SJSA1 (cell line): Measurements from ENCODE around the gene CRELD1. TPM values are rescaled to one million over a fixed set of nuclear protein-coding genes. Genes with fewer than 3 reads are reported as not detected.

Experiments used
- DNase-seq, 2 experiments: peaks; one replicate each; pipeline ENCODE4 v3.0.0-alpha.2; 2015 to 2020; ENCODE audit warnings: low spot score in 2 of 2, low read depth in 1 of 2
- H3K27ac ChIP-seq: fragments of 250-450 bp; sonication (Bioruptor Pico); 2 replicates; pipeline ENCODE4 v1.5.1; 2020; ENCODE audit warnings: mild to moderate bottlenecking, moderate library complexity
- H3K27me3 ChIP-seq: fragments of 250-450 bp; sonication (Bioruptor Pico); replicated peaks from 2 replicates; pipeline ENCODE4 v1.5.1; 2020; ENCODE audit warnings: mild to moderate bottlenecking, moderate library complexity
- H3K36me3 ChIP-seq: fragments of 250-450 bp; sonication (Bioruptor Pico); 2 replicates; pipeline ENCODE4 v1.5.1; 2020; ENCODE audit warnings: mild to moderate bottlenecking
- H3K4me1 ChIP-seq: fragments of 250-450 bp; sonication (Bioruptor Pico); replicated peaks from 2 replicates; pipeline ENCODE4 v1.6.1; 2021; ENCODE audit warnings: mild to moderate bottlenecking
- H3K4me3 ChIP-seq: fragments of 250-450 bp; sonication (Bioruptor Pico); 2 replicates; pipeline ENCODE4 v1.5.1; 2020; ENCODE audit warnings: mild to moderate bottlenecking
- H3K9me3 ChIP-seq: fragments of 250-450 bp; sonication (Bioruptor Pico); replicated peaks from 2 replicates; pipeline ENCODE4 v1.5.1; 2020; ENCODE audit warnings: mild to moderate bottlenecking
- total RNA-seq: library from RNA; depleted of rRNA; stranded (reverse); fragments of >200 nt; shearing (Covaris generic); gene quantifications from 2 replicates; pipeline ENCODE4 v1.2.3, GENCODE V29; 2014; rRNA removed

CRELD1 gene
- total RNA-seq, 1 experiment from 2014 or later: 11.7 TPM

DNA sequence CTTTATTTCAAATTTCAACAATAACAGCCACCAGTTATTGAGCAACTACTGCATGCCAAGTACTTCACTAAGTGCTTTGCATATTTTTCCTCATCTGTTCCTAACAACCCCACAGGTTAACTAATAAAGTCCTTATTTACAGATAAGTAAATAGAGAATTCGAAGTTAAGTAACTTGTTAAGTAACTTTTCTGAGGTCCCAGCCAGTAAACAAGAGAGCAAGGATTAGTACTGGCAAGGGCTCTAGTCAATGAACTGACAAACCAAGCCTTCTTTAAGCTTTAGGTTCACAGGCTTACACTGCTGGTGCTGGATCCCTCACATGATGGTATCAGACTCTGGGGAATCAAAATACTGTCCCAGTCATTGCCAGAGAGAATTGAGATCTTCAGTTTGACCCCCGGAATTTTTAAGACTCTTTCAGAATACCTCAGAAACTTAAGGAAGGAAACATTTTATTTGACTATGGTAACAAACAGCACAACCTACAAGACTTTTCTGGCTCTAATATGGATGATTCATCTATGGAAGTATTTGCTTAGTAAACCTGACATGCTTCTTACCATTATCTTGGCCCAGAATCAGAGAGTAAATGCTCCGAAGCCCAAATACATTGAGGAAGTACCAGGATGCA, 36.5 kb downstream of the CRELD1 start:
- DNase-seq: peak in 1 of 2 experiments; percentile 33
- peak overlapping the region; percentile 24; the same call in 1 of the 2 replicates for H3K27ac ChIP-seq
- no peaks in the 10 kb centered on the region for H3K9me3 ChIP-seq
- peaks cover 15% of the 10 kb centered on the region for H3K4me1 ChIP-seq
- H3K27me3 ChIP-seq: no peaks in the 10 kb centered on the region
- H3K36me3 ChIP-seq: peaks cover 70% of the 10 kb centered on the region
- no peak overlapping the region for H3K4me3 ChIP-seq

GRCh38 chr3:9976721-9977709, 43.4 kb downstream of the CRELD1 start:
- Histone ChIP-seq H3K4me3 (no peak overlapping the region), H3K4me1 (peaks cover 15% of the 10 kb centered on the region), H3K27me3 (no peaks in the 10 kb centered on the region), H3K36me3 (peaks cover 41% of the 10 kb centered on the region), H3K9me3 (no peaks in the 10 kb centered on the region), H3K27ac (peak overlapping the region; percentile 81)
- peak; percentile 75 to 77 for DNase-seq

GRCh38 chr3:9978710-9979305, 45.2 kb downstream of the CRELD1 start:
- Histone ChIP-seq H3K4me1 (peaks cover 15% of the 10 kb centered on the region), H3K27ac (no peak overlapping the region), H3K36me3 (peaks cover 43% of the 10 kb centered on the region), H3K9me3 (no peaks in the 10 kb centered on the region), H3K4me3 (no peak overlapping the region), H3K27me3 (no peaks in the 10 kb centered on the region)
- DNase-seq: no peak

DNA sequence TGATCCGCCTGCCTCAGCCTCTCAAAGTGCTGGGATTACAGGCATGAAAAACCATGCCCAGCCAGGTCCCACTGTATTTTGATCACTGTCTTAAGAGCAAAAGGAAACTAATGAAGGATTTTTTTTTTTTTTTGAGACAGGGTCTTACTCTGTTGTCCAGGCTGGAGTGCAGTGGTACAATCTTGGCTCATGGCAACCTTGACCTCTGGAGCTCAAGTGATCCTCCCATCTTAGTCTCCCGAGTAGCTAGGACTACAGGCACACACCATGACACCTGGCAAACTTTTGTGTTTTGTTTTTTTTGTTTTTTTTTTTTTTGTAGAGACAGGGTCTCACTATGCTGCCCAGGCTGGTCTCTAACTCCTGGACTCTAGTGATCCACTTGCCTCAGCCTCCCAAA, 46.6 kb downstream of the CRELD1 start:
- H3K36me3 ChIP-seq: peaks cover 33% of the 10 kb centered on the region
- no peaks in the 10 kb centered on the region for H3K27me3 ChIP-seq
- H3K4me3 ChIP-seq: no peak overlapping the region
- no peak overlapping the region for H3K27ac ChIP-seq
- H3K4me1 ChIP-seq: peaks cover 15% of the 10 kb centered on the region
- no peaks in the 10 kb centered on the region for H3K9me3 ChIP-seq
- no peak for DNase-seq

GRCh38 chr3:9986230-9986725, 52.6 kb downstream of the CRELD1 start:
- Histone ChIP-seq H3K36me3 (peaks cover 20% of the 10 kb centered on the region), H3K4me3 (peak overlapping the region; percentile 71), H3K9me3 (no peaks in the 10 kb centered on the region), H3K27ac (peak overlapping the region; percentile 82), H3K27me3 (no peaks in the 10 kb centered on the region), H3K4me1 (peaks cover 4% of the 10 kb centered on the region; the same call in 1 of the 2 replicates)
- no peak for DNase-seq

GRCh38 chr3:9994086-9994844, 60.6 kb downstream of the CRELD1 start:
- H3K36me3 ChIP-seq: peaks cover 20% of the 10 kb centered on the region
- H3K27ac ChIP-seq: no peak overlapping the region
- no peaks in the 10 kb centered on the region for H3K27me3 ChIP-seq
- H3K4me3 ChIP-seq: no peak overlapping the region
- no peaks in the 10 kb centered on the region for H3K9me3 ChIP-seq
- no peaks in the 10 kb centered on the region for H3K4me1 ChIP-seq
- no peak for DNase-seq

Other genes with a start within 250 kb of the CRELD1 start
- gene CPNE9, start 230.0 kb upstream of the CRELD1 start, total RNA-seq: not detected in 2 replicates
- 12.2 and 18.5 TPM in 2 replicates for gene BRPF1, start 202.1 kb upstream of the CRELD1 start, total RNA-seq
- 18.8 and 24.4 TPM in 2 replicates for gene OGG1, start 183.9 kb upstream of the CRELD1 start, total RNA-seq
- 10.0 and 11.8 TPM in 2 replicates for gene CAMK1, start 163.9 kb upstream of the CRELD1 start, total RNA-seq
- 102 and 111 TPM in 2 replicates for gene TADA3, start 141.4 kb upstream of the CRELD1 start, total RNA-seq
- gene ARPC4, start 140.8 kb upstream of the CRELD1 start, total RNA-seq: 185 and 270 TPM in 2 replicates
- gene TTLL3, start 123.6 kb upstream of the CRELD1 start, total RNA-seq: 2.3 and 5.8 TPM in 2 replicates
- gene RPUSD3, start 89.8 kb upstream of the CRELD1 start, total RNA-seq: 30.5 and 49.5 TPM in 2 replicates
- not detected in 2 replicates for gene CIDEC, start 53.6 kb upstream of the CRELD1 start, total RNA-seq
- 17.2 and 21.2 TPM in 2 replicates for gene JAGN1, start 43.2 kb upstream of the CRELD1 start, total RNA-seq
- 0.37 and 0.56 TPM in 2 replicates for gene IL17RE, start 31.0 kb upstream of the CRELD1 start, total RNA-seq
- 12.6 and 19.5 TPM in 2 replicates for gene IL17RC, start 16.7 kb upstream of the CRELD1 start, total RNA-seq
- gene PRRT3, start 18.6 kb downstream of the CRELD1 start, total RNA-seq: 0.25 and 0.58 TPM in 2 replicates
- gene EMC3, start 53.0 kb downstream of the CRELD1 start, total RNA-seq: 34.6 and 86.3 TPM in 2 replicates
- gene FANCD2, start 92.6 kb downstream of the CRELD1 start, total RNA-seq: 30.0 and 36.7 TPM in 2 replicates
- not detected in 2 replicates for gene FANCD2OS, start 174.4 kb downstream of the CRELD1 start, total RNA-seq
- 46.7 and 112 TPM in 2 replicates for gene BRK1, start 181.8 kb downstream of the CRELD1 start, total RNA-seq
- gene VHL, start 207.9 kb downstream of the CRELD1 start, total RNA-seq: 23.5 and 33.0 TPM in 2 replicates
- 2.8 and 4.7 TPM in 2 replicates for gene IRAK2, start 231.1 kb downstream of the CRELD1 start, total RNA-seq